Heart left ventricle (tissue), 16 donors: ENCODE data around the gene F2R. TPM values are rescaled to one million over a fixed set of nuclear protein-coding genes. Genes with fewer than 3 reads are reported as not detected.
A peak's percentile ranks its signal among the peaks of the same experiment; 100 is the strongest.
"Not testable (repeated sequence)": the region's sequence is repeated elsewhere in the genome, so short reads cannot be mapped to it uniquely, and the experiment has no call there.

Experiments used
- ATAC-seq, 4 donors: fragments of 200-7000 bp; cut with Tn5 transposase; one replicate each; pipeline ENCODE4 v1.9.1; 2020 to 2022; ENCODE audit warnings: moderate library complexity in 4 of 4, mild to moderate bottlenecking in 3 of 4, moderate number of reproducible peaks in 1 of 4
- DNase-seq, 5 donors: peaks; one replicate each; pipeline ENCODE4 v3.0.0-alpha.2; 2020
- H3K27ac ChIP-seq, 12 donors: fragments of 200-600 bp; sonication (generic) in 4 of 12; one replicate each; pipeline versions ENCODE4 v1.5.0 to v1.8.0; 2016 to 2022; ENCODE audit warnings: mild to moderate bottlenecking in 2 of 12
- H3K27me3 ChIP-seq, 9 donors: fragments of 200-600 bp; sonication (generic) in 2 of 9; one replicate each; pipeline versions ENCODE4 v1.5.1 to v1.8.0; 2016 to 2022; ENCODE audit warnings: mild to moderate bottlenecking in 3 of 9
- H3K36me3 ChIP-seq, 9 donors: fragments of 200-600 bp; sonication (generic) in 2 of 9; one replicate each; pipeline versions ENCODE4 v1.5.0 to v1.8.0; 2018 to 2022; ENCODE audit warnings: mild to moderate bottlenecking in 2 of 9
- H3K4me1 ChIP-seq, 12 donors: fragments of 200-600 bp; sonication (generic) in 4 of 12; one replicate each; pipeline versions ENCODE4 v1.5.0 to v1.8.0; 2016 to 2022; ENCODE audit warnings: mild to moderate bottlenecking in 3 of 12
- H3K4me3 ChIP-seq, 12 donors: fragments of 200-600 bp; sonication (generic) in 4 of 12; one replicate each; pipeline versions ENCODE4 v1.5.0 to v1.8.0; 2017 to 2022; ENCODE audit warnings: mild to moderate bottlenecking in 9 of 12, moderate library complexity in 4 of 12
- H3K9me3 ChIP-seq, 12 donors: fragments of 200-600 bp; sonication (generic) in 4 of 12; one replicate each; pipeline versions ENCODE4 v1.5.0 to v1.8.0; 2016 to 2022; ENCODE audit warnings: mild to moderate bottlenecking in 1 of 12
- CTCF ChIP-seq, 12 donors: fragments of 200-600 bp; sonication (generic) in 4 of 12; IDR thresholded peaks; one replicate each; pipeline versions ENCODE4 v1.5.0 to v1.8.0; 2018 to 2022; ENCODE audit warnings: antibody characterized with exemption in 12 of 12, mild to moderate bottlenecking in 5 of 12
- POLR2A ChIP-seq, 2 donors: fragments of 450-650 bp; IDR thresholded peaks; one replicate each; pipeline ENCODE4 v1.6.1; 2017; ENCODE audit warnings: antibody characterized with exemption in 2 of 2, mild to moderate bottlenecking in 2 of 2, moderate library complexity in 2 of 2
- whole genome bisulfite sequencing, 4 donors: extraction: QIAGEN DNeasy Blood & Tissue Kit in 2 of 4; methylation state at CpG; one replicate each; pipeline versions ENCODE4 v1.1.5 to v1.1.7; 2013 to 2018; 5-methylcytosine and 5-hydroxymethylcytosine counted together
- intact Hi-C, 10 donors: fragments of 100-400 bp; cut with DNase I; formaldehyde crosslinking; loops; one replicate each; pipeline versions ENCODE4 v1.11.1 to v1.14.2; 2022
- polyA plus RNA-seq, 2 donors: library from polyadenylated mRNA; stranded (reverse); fragments of 200-250 nt; gene quantifications; one replicate each; pipeline ENCODE4 v1.2.3, GENCODE V29; 2013
- total RNA-seq, 9 donors: library from RNA; depleted of rRNA in 2 of 9; stranded (reverse); fragments of >200 nt in 2 of 9; fragmentation: NEBNext Ultra II Directional in 3 of 9; extraction: Animal tissue kit (Norgen Biotek cat#: 25700) in 3 of 9; gene quantifications; one replicate each; pipeline versions ENCODE4 v1.1.0 to v1.2.4, GENCODE V29; 2016 to 2023
- donor health status: ischemic (EF 13 %, LVEDD 7.1; RV severe dilation, severe dysfunction).
- donor health status: healthy with polysubstance abuse.
- donor health status: DM: no; HTN: yes; CAD: no.
- donor health status: DM: no; HTN: no; CAD: no.
- donor health status: ischemic (EF 25% LVEDD 6.9; RV normal size, moderate dysfunction).
- donor health status: ischemic (EF 25% LVEDD 5.7; RV mildly dilated, moderate dysfunction).
- donor health status: healthy.
- donor health status: DM: yes; HTN: yes; CAD: no.
- donor health status: ischemic (EF 35%, LVEDD 5.7; RV mildly dilated, moderate dysfunction).
- donor health status: nonischemic (EF 11% LVEDD 7.7; RV severe dilation, severe dysfunction).
- donor health status: DM: yes; HTN: yes; CAD: no.
- donor health status: PGD.
- donor health status: ischemic (EF 29% LVEDD 5.4; RV normal size, mild dysfunction).
- donor health status: nonischemic (EF 23%, LVEDD 6.1; RV moderate dilation, normal function).

F2R gene
- total and polyA plus RNA-seq, 11 donors = 2.5 to 28.2 (median 13.6) TPM

- no peak for ATAC-seq
- Histone ChIP-seq H3K27ac (peak overlapping the region in 5 of 12 donors; percentile 68 to 81 (median 76)), H3K4me1 (peaks cover 0 to 32% (median 9%) of the 10 kb centered on the region in 12 donors), H3K9me3 (no peaks in the 10 kb centered on the region), H3K36me3 (peaks cover 0 to 46% (median 0%) of the 10 kb centered on the region in 9 donors), H3K4me3 (no peak overlapping the region), H3K27me3 (no peaks in the 10 kb centered on the region)
- TF ChIP-seq CTCF (IDR thresholded peaks at IDR 0.05) (no peak), POLR2A (IDR thresholded peaks at IDR 0.05) (no peak)
- intact Hi-C loops = no loop called here
- 86 to 88% (median 87%) methylated on average over 8 of the region's 8 CpGs for WGBS, 4 donors
- no peak for DNase-seq
Observed at GRCh38 chr5:76677849-76678472, 38.0 kb upstream of the F2R start.

DNA sequence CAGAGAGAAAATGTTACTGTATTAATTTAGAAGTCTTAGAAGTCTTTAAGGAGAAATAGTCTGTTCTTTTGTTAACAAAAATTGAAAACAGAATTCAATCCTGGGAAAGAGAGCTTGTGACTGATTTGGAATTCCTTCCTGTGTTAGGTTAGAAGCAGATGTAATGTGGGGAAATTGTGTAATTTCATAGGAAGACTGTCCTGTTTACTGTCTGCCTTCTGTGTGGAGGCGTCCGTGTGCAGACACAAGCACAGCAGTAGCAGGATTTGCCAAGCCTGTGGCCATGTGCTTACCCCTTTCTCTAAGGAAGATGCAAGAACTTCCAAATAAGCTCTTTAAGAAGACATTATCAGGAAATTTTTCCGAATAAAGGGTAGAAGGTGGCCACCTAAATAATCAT lies 36.7 kb upstream of the F2R start:
- H3K36me3 ChIP-seq = peaks cover 0 to 34% (median 0%) of the 10 kb centered on the region in 9 donors
- intact Hi-C loops = no loop called here
- peak; percentile 62 to 85 (median 80) for ATAC-seq
- H3K27ac ChIP-seq = peak overlapping the region in 9 of 12 donors; percentile 30 to 81 (median 68)
- 41 to 62% (median 59%) methylated on average over 3 of the region's 3 CpGs for WGBS, 4 donors
- peak in 3 of 5 donors; percentile 32 to 55 (median 41) for DNase-seq
- no peaks in the 10 kb centered on the region for H3K9me3 ChIP-seq
- no peak overlapping the region for H3K4me3 ChIP-seq
- H3K27me3 ChIP-seq = no peaks in the 10 kb centered on the region
- H3K4me1 ChIP-seq = peaks cover 0 to 32% (median 9%) of the 10 kb centered on the region in 12 donors
- TF ChIP-seq POLR2A (IDR thresholded peaks at IDR 0.05) = no peak
- no peak for TF ChIP-seq CTCF (IDR thresholded peaks at IDR 0.05)

- Histone ChIP-seq H3K27ac (peak overlapping the region in 3 of 12 donors; percentile 4 to 76 (median 61)), H3K4me1 (peaks cover 0 to 43% (median 9%) of the 10 kb centered on the region in 12 donors), H3K36me3 (peaks cover 0 to 36% (median 0%) of the 10 kb centered on the region in 9 donors)
- intact Hi-C loops = loop anchor here in 1 of 10 donors (5.0 kb wide), 1 partner anchor 36 kb away; the partner anchor contains the start of gene F2R
- not testable (repeated sequence) for ATAC-seq, H3K9me3 ChIP-seq, DNase-seq, H3K27me3 ChIP-seq, H3K4me3 ChIP-seq
- 83 to 92% (median 90%) methylated on average over 4 of the region's 4 CpGs for whole genome bisulfite sequencing, 4 donors
Observed at GRCh38 chr5:76680826-76681225, 35.1 kb upstream of the F2R start.

DNA sequence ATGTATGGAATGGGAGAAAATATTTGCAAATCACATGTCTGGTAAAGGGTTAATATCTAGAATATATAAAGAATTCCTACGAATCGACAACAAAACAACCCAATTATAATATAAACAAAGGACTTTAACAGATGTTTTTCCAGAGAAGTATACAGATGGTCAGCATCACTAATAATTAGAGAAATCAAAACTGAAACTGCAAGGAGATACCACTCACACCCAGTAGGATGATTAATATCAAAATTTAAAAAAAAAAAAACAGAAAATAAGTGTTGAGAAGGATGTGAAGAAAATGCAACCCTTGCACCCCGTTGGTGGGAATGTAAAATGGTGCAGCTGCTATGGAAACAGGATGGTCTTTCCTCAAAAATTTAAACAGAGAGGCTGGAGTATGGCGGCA lies 34.6 kb upstream of the F2R start:
- intact Hi-C loops = loop anchor here in 1 of 10 donors (5.0 kb wide), 1 partner anchor 36 kb away; the partner anchor contains the start of gene F2R
- no peaks in the 10 kb centered on the region for H3K9me3 ChIP-seq
- H3K36me3 ChIP-seq = peaks cover 0 to 34% (median 0%) of the 10 kb centered on the region in 9 donors
- no peak for ATAC-seq
- H3K27me3 ChIP-seq = no peaks in the 10 kb centered on the region
- no peak overlapping the region for H3K4me3 ChIP-seq
- DNase-seq = no peak
- 48 to 66% (median 55%) methylated on average over 4 of the region's 4 CpGs for WGBS, 4 donors
- TF ChIP-seq CTCF (IDR thresholded peaks at IDR 0.05) (no peak), POLR2A (IDR thresholded peaks at IDR 0.05) (no peak)
- peaks cover 0 to 43% (median 9%) of the 10 kb centered on the region in 12 donors for H3K4me1 ChIP-seq
- H3K27ac ChIP-seq = peak overlapping the region in 7 of 12 donors; percentile 28 to 61 (median 44)
